KMS-11 (cell line): Measurements from ENCODE around the gene OR2AE1.

Experiments used
- H2AFZ ChIP-seq: fragments of 200-600 bp; sonication (generic); 2 replicates; pipeline ENCODE4 v1.6.1; 2016; ENCODE audit warnings: antibody characterized with exemption, mixed run types, low read depth
- H3K27ac ChIP-seq: fragments of 200-600 bp; sonication (generic); 2 replicates; pipeline ENCODE4 v1.6.1; 2016; ENCODE audit warnings: mild to moderate bottlenecking, mixed run types
- H3K27me3 ChIP-seq: fragments of 200-600 bp; sonication (generic); 2 replicates; pipeline ENCODE4 v1.6.1; 2017; ENCODE audit warnings: mild to moderate bottlenecking, low read depth, mixed run types, moderate library complexity; ENCODE audit not compliant: insufficient read depth
- H3K36me3 ChIP-seq: fragments of 200-600 bp; sonication (generic); 2 replicates; pipeline ENCODE4 v1.6.1; 2017; ENCODE audit warnings: mild to moderate bottlenecking, mixed run types; ENCODE audit not compliant: insufficient read depth
- H3K4me1 ChIP-seq: fragments of 200-600 bp; sonication (generic); 2 replicates; pipeline ENCODE4 v1.6.1; 2016; ENCODE audit warnings: mild to moderate bottlenecking, low read depth, mixed run types; ENCODE audit not compliant: poor library complexity, severe bottlenecking
- H3K4me2 ChIP-seq: fragments of 200-600 bp; sonication (generic); 2 replicates; pipeline ENCODE4 v1.7.0; 2016; ENCODE audit warnings: mild to moderate bottlenecking, mixed run types
- H3K4me3 ChIP-seq: fragments of 200-600 bp; sonication (generic); IDR thresholded peaks from 2 replicates; pipeline ENCODE4 v1.6.1; 2017; ENCODE audit warnings: low read depth, low read length, mixed read lengths; ENCODE audit not compliant: insufficient read depth
- H3K79me2 ChIP-seq: fragments of 200-600 bp; sonication (generic); 2 replicates; pipeline ENCODE4 v1.6.1; 2016; ENCODE audit warnings: low read depth, mixed run types; ENCODE audit not compliant: insufficient read depth
- H3K9ac ChIP-seq: fragments of 200-600 bp; sonication (generic); 2 replicates; pipeline ENCODE4 v1.6.1; 2016; ENCODE audit warnings: mild to moderate bottlenecking, mixed run types
- H4K20me1 ChIP-seq: fragments of 200-600 bp; sonication (generic); 2 replicates; pipeline ENCODE4 v1.6.1; 2016; ENCODE audit warnings: mild to moderate bottlenecking, mixed run types; ENCODE audit not compliant: insufficient read depth
- CTCF ChIP-seq: fragments of 200-600 bp; sonication (generic); conservative IDR thresholded peaks from 2 replicates; pipeline ENCODE4 v1.6.1; 2017; ENCODE audit warnings: low read depth, mild to moderate bottlenecking, antibody characterized with exemption, low read length, moderate library complexity, mixed read lengths

The OR2AE1 gene

GRCh38 chr7:99898836-99899235 is 22.0 kb upstream of the OR2AE1 start:
- no peak overlapping the region for H2AFZ ChIP-seq
- no peak overlapping the region for H3K4me3 ChIP-seq
- H4K20me1 ChIP-seq, result no peaks in the 10 kb centered on the region
- no peaks in the 10 kb centered on the region for H3K79me2 ChIP-seq
- no peak overlapping the region for H3K4me2 ChIP-seq
- TF ChIP-seq CTCF, result no peak
- no peaks in the 10 kb centered on the region for H3K4me1 ChIP-seq
- no peaks in the 10 kb centered on the region for H3K27me3 ChIP-seq
- no peaks in the 10 kb centered on the region for H3K36me3 ChIP-seq
- H3K9ac ChIP-seq, result no peak overlapping the region
- H3K27ac ChIP-seq, result no peak overlapping the region

- Histone ChIP-seq H3K4me2 (no peak overlapping the region), H3K79me2 (no peaks in the 10 kb centered on the region), H4K20me1 (no peaks in the 10 kb centered on the region), H3K9ac (no peak overlapping the region), H3K27me3 (no peaks in the 10 kb centered on the region), H3K4me3 (no peak overlapping the region), H3K36me3 (no peaks in the 10 kb centered on the region), H2AFZ (no peak overlapping the region), H3K4me1 (no peaks in the 10 kb centered on the region), H3K27ac (no peak overlapping the region)
- no peak for TF ChIP-seq CTCF
These were observed 21.2 kb upstream of the OR2AE1 start for GRCh38 chr7:99898023-99898357.

GRCh38 chr7:99897322-99898022 is 20.6 kb upstream of the OR2AE1 start:
- Histone ChIP-seq H3K36me3 (no peaks in the 10 kb centered on the region), H3K4me2 (no peak overlapping the region), H2AFZ (no peak overlapping the region), H3K4me3 (no peak overlapping the region), H4K20me1 (no peaks in the 10 kb centered on the region), H3K27me3 (no peaks in the 10 kb centered on the region), H3K27ac (no peak overlapping the region), H3K79me2 (no peaks in the 10 kb centered on the region), H3K9ac (no peak overlapping the region), H3K4me1 (no peaks in the 10 kb centered on the region)
- no peak for TF ChIP-seq CTCF

- Histone ChIP-seq H3K27me3 (no peaks in the 10 kb centered on the region), H3K27ac (no peak overlapping the region), H4K20me1 (no peaks in the 10 kb centered on the region), H3K9ac (no peak overlapping the region), H2AFZ (no peak overlapping the region), H3K36me3 (no peaks in the 10 kb centered on the region), H3K4me3 (no peak overlapping the region), H3K4me1 (no peaks in the 10 kb centered on the region), H3K79me2 (no peaks in the 10 kb centered on the region), H3K4me2 (no peak overlapping the region)
- no peak for TF ChIP-seq CTCF
These were observed 17.9 kb upstream of the OR2AE1 start for GRCh38 chr7:99894738-99895137.
